ENCODE measurements around the gene AMH.

DNA sequence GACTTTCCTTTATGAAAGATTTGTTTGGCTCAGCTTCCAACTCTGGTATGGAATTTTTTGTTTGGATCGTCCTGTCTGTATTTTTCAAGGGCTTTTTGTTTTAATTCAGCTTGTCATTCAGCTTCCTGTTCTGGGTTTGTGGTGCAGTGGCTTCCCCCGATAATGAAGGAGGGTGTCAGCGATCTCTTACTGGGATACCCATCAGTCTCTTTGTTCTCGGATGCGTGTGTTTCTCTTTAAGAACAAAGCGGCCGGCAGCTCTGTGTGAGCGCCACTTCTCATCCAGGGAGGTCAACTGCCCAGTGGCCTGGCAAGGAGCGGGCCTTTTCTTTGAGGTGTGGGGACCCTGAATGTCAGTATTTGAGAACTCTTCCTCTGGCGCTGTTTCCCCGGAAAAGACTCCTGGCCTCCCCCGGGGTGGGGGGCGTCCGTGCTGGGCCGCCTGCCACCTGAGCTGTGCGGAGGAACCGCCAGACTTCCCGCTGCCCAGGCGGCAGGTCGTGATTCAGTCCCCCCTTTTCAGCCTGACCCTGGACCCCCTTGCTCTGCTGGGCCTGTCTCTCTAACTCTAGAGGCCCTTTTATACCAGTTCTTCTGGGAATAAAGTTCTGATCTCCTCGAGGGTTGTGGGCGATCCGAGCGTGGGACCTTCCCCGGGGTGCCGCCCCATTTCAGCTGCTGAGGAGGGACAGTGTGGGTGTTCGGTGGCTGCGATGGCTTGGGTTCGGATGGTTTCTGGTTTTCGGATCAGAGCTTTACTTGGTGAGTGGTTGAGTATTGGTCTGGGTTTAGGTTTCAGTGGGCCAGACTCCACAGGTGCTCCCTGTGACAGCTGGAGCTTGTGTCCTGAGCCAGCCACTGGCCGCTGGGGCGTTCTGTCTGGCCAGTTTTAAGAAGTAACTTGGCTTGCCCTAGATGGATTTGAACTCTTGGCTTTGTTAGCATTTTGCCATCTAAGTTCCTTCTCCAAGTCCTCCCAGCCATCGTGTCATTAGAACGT is 9.1 kb upstream of the AMH start:
- TF ChIP-seq POLR2A (IDR thresholded peaks at IDR 0.05) = no peak
- TF ChIP-seq, protein P1, sequence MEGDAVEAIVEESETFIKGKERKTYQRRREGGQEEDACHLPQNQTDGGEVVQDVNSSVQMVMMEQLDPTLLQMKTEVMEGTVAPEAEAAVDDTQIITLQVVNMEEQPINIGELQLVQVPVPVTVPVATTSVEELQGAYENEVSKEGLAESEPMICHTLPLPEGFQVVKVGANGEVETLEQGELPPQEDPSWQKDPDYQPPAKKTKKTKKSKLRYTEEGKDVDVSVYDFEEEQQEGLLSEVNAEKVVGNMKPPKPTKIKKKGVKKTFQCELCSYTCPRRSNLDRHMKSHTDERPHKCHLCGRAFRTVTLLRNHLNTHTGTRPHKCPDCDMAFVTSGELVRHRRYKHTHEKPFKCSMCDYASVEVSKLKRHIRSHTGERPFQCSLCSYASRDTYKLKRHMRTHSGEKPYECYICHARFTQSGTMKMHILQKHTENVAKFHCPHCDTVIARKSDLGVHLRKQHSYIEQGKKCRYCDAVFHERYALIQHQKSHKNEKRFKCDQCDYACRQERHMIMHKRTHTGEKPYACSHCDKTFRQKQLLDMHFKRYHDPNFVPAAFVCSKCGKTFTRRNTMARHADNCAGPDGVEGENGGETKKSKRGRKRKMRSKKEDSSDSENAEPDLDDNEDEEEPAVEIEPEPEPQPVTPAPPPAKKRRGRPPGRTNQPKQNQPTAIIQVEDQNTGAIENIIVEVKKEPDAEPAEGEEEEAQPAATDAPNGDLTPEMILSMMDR (IDR thresholded peaks at IDR 0.05) = no peak

Data from ovary (tissue), 3 donors.